Muscle of arm (tissue), 12 donors: ENCODE measurements around the gene HPSE2. TPM values are rescaled to one million over a fixed set of nuclear protein-coding genes. Genes with fewer than 3 reads are reported as not detected.

Source experiments
- DNase-seq: peaks from one replicate; pipeline ENCODE4 v3.0.0-alpha.2; 2013
- polyA plus RNA-seq, 12 donors: library from polyadenylated mRNA; unstranded; fragments of 120-200 nt; gene quantifications; one replicate each; pipeline ENCODE4 v1.2.1, GENCODE V29; 2013; ENCODE audit not compliant: insufficient read length in 12 of 12

The HPSE2 gene
- polyA plus RNA-seq, 12 donors: 0.07 to 1.1 (median 0.36) TPM; not detected in 5

DNA sequence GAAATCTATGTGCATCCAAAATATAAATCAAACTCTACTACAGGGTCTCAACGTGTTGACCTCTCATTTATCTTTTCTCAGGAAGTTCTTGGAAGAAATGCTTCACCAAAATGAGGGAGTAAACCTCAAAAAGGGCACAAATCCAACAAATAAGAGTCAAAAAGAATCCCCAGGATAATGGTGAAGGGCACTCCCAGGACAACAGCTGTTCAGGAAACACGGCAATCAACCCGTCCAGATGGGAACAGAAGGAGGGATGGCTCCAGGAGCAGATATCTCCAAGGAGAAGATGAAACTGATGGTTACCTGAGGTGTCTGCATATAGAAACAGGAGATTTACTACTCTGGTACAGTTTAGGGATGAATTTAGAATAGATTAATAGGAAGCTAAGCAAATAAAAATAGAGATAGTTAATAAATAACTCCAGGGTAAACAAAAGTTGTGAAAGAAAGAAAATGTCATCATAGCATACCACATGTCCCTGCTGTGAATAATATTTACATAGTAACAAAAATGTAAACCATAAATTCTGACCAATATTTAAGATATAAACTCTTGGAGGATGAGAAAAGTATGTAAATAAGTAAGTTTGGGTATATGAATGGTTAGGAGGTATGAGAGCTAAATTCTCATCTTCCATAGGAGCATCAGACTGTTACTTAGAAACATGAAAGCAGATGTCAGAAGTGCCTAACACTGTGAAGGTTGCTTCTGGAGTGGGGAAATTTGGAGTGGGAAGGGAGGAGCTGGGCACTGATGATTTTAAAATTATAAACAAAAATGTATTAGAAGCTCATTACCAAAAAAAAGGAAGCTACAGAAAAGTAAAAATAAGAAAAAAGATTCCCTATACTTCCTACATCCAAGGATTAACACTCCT, 551.4 kb downstream of the HPSE2 start:
- no peak for DNase-seq

DNA sequence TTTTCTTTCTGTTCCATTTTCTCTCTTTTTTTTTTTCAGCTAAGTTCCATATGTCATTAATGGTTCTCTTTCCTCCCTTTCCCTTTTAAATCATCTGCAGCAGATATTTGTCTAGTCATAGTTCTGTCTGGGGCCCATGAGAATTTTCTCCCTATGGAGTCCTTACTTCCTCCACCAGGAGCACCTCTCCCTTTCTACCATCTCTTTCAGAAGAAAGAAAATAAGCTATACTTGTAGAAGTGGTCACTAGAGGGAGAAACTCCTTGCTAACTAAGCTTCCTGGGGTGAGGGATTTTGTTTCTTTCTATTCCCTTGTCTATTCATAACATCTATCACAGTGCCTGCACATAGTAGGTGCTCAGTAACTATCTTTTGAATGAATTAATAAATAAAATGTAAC, 558.8 kb downstream of the HPSE2 start:
- no peak for DNase-seq

DNA sequence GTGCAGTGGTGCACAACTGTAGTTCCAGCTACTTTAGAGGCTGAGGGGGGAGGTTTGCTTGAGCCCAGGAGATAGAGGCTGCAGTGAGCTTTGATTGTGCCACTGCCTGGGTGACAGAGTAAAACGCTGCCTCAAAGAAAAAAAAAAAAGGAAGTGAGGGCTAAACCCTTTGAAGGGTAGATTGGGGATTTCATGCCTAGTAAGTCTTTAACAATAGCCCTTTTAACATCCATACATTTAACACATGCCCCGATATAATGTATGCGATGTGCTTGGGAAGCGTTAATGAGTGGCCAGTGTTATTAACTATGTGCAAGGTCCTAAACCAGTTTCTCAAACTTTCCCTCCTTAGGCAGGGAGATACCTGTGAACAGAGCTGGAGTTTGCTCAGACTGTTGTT, 559.8 kb downstream of the HPSE2 start:
- DNase-seq: no peak

DNA sequence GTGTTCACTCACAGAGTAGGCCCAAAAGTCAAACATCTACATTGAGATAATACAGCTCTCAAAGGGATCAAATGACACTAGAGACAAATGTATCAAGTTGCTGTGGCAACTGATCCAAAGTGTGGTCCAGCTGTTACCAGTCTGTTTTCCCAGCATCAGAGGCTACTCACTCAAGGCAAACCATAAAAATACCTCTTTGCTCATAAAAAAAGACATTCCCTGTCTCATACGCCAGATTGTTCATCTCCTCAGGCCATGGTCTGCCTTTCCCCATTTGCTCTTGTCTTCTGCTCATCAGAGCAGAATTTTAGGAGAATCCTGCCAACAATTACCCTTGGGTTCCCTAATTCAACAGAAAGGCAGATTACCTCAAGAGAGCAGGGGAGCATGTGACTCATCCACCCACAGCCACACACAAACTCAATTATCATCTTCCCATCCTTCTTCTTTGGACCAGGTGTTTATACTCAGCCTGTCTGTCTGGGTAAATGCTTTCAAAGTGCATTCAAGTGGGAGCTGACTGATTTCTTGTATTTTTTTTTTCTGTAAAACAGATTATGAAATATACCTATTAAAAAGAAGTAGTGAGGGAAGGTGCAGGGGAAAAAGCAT, 562.4 kb downstream of the HPSE2 start:
- no peak for DNase-seq

DNA sequence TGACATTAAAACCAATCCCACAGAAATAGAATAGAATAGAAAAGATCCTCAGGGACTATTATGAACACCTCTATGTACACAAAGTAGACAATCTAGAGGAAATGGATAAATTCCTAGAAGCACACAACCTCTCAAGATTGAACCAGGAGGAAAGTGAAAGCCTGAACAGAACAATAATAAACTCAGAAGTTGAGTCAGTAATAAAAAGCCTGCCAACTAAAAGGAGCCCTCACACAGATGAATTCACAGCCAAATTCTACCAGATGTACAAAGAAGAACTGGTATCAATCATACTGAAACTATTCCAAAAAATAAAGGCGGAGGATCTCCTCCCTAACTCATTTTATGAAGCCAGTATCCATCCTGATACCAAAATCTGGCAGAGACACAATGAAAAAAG, 568.6 kb downstream of the HPSE2 start:
- DNase-seq: no peak

DNA sequence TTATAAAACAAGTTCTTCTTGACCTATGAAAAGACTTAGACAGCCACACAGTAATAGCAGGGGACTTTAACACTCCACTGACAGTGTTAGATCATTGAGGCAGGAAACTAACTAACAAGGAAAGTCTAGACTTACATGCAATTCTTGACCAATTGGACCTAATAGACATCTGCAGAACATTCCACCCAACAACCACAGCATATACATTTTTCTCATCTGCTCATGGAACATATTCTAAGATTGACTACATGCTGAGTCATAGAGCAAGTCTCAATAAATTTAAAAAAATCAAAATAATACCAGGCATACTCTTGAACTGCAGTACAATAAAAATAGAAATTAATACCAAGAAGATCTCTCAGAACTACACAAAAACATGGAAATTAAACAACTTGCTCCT, 569.4 kb downstream of the HPSE2 start:
- no peak for DNase-seq

DNA sequence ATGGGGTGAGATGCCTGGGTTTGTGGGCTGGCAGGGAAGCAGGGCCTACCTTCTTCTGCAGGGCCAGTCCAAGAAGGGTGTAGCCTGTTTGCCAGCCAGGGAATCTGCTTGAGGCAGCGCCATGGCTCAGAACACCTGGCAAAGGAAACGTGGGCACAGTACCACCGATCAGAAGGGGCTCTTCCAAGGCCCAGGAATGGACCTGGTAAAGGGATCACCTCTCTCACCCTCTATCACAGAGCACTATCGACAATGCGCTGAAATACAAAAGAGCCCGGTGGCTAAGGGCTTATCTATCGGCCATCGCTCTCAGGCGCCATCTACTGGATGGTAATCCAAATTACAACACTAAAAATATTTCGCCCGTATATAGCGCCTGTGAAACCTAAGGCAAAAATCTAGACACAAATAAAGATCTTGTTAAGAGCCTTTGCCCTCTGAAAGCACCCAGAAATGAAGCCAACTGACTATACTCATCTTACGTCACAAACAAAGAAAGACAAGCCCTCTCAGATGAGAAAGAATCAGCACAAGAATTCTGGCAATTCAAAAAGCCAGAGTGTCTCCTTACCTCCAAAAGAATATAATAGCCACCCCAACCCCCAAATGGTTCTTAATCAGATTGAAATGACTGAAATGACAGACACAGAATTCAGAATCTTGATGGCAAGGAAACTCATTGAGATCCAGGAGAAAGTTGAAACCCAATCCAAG, 571.2 kb downstream of the HPSE2 start:
- DNase-seq: no peak

DNA sequence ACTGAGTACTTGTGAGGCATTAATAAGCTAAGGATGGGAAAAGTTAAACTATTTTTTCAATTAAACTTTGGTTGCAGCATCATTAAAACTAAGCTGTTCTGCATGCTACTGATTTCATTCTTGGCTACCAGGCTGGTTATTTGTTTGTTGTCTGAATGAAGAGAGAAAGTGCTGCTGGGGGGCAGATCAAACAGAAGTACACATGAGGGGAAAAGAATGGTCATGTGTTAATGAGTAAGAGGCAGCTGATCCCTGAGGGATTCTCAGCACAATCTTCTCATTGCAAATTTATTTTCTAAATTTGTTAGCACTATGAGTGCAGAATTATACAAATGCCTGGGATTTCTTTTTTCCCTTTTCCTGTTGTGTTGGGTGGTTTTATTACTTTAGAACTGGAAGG, 575.7 kb downstream of the HPSE2 start:
- no peak for DNase-seq

DNA sequence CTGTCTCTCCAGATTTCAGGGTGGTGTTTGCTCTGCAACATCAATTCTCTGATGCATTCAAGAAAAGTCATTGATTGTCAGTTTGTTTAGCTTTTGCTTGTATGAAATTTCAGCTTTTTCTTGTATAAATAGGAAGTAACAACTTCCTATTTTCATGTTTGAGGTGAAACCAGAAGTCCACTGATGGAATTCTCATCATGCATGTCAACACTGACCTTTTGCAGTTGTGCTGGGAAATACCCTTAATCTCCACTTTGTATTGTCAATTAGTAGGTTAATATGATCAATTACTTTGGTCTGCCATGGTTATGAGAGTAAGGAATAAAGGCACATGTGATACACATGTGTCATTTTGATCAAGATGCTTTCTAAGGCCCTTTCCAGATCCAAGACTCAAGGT, 580.2 kb downstream of the HPSE2 start:
- DNase-seq: no peak

DNA sequence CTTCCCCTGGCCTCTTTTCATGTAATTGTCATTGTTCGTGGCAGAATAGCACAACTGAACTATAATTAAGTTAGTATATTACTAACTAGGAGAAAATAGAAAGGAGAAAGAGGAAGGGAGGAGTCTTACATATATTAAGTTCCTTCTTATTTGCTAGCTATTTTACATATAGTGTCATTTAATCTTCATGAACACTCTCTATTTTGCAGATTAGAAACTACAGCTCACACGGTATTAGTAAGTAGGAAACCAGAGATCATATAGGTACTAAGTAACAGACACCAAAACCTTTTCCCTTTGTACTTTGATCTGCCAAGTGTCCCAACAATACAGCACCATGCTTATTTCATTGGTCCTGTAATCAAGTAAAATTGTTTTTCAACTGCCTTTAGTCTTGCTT, 586.5 kb downstream of the HPSE2 start:
- no peak for DNase-seq

DNA sequence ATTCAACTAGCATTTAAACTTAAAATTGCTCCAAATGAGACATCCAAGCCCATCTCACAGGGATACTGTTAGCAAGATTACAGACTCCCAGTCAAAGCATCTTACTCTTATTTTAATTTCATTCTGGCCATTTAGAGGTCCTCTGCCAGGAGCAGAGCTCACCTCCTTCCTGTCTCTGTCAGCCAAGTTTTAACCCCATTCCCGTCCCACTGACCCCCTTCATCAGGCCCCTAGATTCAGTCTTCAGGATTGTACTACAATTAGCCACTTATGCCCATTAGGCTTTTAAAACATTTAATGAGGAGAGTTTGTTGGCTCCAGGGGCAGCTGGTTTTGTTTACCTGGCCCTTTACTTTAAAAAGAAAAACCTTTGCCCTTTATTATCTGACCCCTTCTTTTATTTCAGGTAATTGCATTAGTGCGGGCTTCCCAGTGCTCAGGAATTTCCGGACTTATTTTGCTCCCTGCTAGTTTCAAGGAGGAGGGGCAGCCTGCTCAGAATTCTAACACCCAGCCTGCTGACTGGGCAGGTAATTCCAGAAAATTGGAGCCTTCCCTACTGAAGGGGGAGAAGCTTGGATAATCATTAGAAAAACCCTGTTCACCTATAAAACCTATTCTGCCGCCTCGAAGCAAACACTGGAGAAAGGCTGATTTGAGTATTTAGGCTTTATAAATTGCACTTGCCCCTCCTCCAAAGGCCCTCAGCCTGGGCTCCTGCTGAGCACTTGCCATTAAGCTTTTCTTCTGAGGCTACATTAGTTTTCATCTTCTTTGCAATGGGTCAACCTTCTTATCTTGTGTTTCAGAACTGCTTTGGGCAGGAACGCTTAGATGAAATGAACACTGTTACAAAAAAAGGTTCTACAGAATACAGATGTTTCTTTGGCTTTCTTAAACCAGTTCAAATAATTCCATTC, 588.4 kb downstream of the HPSE2 start:
- DNase-seq: no peak

DNA sequence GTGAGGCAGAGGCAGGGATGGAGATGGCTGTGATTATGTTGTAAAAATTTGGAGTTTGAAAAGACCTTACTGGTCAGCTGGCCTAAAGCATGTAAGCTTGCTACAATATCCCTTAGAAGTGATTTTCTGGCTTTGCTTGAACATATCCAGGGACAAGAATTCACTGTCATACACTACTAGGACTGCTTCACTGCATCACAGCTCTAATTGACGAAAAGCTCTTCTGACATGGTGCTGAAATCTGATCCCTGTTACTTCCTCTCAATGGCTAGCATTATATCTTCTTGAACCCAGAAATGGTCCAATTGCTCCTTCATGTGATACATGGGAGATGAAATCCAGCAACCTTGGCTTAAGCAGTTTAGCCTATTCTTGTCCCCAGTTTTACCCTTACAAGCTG, 591.2 kb downstream of the HPSE2 start:
- DNase-seq: no peak

DNA sequence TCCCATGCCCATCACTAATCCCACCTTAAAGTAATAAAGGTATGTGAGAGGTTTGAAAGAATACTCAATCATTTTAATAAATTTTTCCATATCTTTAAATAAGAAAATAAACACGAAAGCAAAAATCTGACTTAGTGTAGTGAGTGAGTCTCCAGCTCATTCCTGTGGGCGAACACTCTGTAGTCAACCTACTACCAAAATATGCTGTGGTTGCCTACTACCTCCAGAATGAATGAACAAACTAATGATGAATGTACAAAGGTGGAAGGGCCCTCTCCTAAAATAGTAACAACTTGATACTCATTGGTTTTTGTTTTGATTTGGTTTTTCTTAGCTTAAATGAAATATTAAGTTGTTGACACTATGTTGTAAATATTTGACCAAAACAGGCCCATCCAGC, 593.4 kb downstream of the HPSE2 start:
- DNase-seq: no peak

DNA sequence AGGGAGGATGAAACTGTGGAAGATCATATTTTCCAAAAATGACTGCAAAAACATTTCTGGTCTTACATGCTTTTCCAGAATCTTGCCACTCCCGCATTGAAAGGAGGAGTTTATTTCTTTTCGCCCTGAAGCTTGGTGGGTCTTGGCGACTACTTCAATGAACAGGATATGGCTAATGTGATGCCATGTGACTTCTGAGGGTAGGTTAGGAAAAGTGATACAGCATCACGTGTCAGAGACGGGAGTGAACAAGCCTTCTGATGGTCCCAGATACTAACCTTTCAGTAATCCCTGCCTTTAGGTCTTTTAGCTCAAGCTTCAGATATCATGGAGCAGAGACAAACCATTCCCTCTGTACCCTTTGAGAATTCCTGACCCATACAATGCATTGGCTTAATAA, 596.7 kb downstream of the HPSE2 start:
- DNase-seq: no peak

DNA sequence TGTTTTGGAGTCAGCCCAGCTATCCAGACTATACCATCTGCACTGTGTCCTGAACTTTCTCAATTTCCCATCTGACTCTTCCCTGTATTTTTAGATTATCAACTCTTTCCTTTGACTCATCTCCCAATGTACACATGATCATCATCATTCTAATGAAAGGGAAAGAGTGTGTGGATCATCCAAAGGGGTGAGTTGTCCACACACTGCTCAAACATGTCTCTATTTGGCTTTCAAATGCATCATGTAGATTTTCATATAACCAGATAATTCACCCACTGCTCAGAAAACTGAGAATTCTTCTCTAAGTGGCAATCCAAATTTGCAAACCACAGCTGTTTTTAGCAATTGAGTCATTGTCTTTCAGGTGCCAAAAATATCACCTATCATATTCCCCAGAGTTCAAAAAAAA, 598.7 kb downstream of the HPSE2 start:
- no peak for DNase-seq

DNA sequence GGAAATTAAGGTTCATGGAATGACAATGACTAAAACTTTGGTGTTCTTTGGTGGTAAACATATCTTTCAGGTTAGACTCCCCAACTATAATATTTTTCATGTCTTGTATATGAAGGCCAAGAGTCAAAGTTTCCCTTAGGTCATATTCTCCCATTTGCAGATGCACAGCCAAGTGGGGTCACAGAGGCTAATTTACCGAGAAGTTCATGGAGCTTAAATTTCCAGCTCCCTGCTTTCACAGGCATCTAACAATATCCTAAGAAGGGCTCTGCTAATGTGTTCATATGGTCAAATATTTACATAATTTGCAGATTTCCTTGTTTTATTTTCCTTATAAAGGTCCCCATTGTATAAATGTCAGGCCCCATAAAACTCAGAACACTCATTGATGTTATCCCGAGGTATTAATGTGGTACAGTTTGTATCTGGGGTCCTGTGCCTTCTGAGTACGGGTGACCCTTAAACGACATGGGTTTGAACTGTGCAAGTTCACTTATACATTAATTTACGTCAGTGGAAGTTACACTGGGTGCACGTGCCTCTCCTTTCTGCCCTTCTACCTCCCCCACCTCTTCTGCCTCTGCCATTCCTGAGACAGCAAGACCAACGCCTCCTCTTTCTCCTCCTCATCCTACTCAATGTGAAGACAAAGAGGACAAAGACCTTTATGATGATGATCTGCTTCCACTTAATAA, 603.0 kb downstream of the HPSE2 start:
- no peak for DNase-seq

DNA sequence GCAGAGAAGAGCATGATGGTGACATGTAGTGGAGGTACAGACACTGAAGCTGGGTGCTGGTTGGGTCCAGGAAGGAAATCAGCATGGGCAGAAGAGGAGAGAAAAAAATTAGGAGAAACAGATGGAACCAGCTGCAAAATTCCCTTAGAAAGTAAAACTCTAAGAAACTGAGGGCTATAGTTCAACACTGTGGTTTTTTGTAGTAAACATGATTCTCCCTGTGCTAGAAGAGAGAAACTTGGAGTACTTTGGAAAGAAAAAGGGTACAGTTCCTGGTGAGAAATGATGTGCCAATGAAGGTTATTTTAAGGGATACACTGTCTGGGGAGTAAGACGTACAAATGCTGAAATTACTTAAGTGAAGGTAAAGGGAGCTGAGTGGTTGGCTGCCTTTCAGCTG, 607.4 kb downstream of the HPSE2 start:
- DNase-seq: no peak

DNA sequence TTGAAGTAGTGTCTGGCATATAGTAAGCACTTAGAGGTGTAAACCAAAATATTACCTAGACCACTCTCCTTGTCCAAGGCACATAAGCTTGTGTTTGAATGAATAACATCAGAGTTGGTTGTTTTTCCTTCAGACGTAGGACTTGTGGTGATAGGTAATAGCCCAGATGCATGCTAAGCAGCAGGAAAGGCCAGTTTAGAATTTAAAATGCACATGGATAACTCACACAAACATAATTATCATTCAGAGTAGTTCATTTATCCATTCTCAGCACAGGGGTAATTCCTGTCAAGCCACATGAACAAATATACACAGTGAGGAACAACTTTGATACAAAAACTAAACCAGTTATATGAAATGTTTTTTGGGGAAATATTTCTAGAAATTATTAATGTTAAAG, 607.9 kb downstream of the HPSE2 start:
- no peak for DNase-seq

DNA sequence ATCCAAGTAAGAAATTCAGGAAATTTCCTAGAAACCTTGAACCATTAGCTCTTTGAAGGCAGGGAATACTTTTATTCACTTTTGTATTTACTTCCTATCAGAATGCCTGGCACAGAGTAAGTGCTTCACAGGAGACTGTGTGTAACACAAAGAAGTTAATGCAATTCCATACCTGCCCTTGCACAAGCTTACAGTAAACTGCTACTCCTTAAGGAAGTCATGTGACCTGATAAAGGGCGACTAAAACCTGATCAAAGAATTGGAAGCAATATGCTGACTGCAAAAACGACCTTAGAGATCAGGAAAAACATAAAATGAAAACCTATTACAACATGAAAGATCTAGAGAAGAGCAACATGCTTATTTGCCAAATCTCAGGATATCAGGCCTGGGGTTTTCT, 610.7 kb downstream of the HPSE2 start:
- no peak for DNase-seq

DNA sequence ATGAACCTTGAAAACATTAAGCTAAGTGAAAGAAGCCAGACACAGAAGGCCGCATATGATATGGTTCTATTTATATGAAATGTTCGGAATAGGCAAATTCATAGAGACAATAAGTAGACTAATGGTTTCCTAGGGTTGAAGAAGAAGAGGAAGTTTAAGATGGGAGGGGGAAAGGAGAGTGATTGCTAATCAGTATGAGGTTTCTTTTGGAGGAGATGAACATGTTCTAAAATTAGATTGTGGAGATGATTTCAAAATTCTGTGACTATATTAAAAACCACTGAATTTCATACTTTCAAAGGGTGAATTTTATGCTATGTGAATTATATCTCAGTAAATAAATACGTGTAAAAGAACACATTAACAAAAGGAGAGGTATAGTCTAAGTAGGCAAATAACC, 612.5 kb downstream of the HPSE2 start:
- DNase-seq: no peak

DNA sequence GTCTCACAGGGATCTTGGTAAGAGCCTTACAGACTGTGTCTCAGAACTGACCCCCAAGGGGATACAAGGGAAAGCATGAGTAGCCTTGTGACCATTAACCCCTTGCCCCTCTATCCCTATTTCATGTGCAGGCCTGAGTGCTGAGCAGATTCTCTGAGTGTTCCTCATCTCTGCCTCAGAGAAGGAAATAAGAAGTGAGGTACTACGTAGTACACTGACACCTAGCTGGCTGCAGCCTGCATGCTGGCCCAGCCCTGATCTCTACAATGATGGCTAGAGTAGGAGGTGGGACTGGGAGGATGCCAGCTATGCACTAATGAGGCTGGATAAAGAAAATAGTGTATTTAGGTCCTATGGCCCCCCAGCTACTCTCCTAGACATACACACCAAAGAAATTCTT, 614.0 kb downstream of the HPSE2 start:
- no peak for DNase-seq
